PC-3 (cell line): ENCODE measurements around the gene TP53I13. TPM values are rescaled to one million over a fixed set of nuclear protein-coding genes. Genes with fewer than 3 reads are reported as not detected.

Experiments
- ATAC-seq: fragments of 200-7000 bp; cut with Tn5 transposase; 2 replicates; pipeline ENCODE4 v1.9.1; 2020; ENCODE audit warnings: mild to moderate bottlenecking, moderate library complexity
- BruUV-seq: library from RNA; stranded (reverse); fragments of 400-500 nt; replicated peaks from 2 replicates; lab custom pipeline; 2021; lab: Mats Ljungman, UMichigan
- CTCF ChIA-PET: fragments of 300-600 bp; sonication (Branson Sonifier 250); formaldehyde crosslinking; loops from one replicate; lab custom pipeline; 2022; ENCODE audit warnings: antibody characterized with exemption; lab: Charles Lee
- POLR2A ChIA-PET: fragments of 300-600 bp; sonication (Branson Sonifier 250); formaldehyde crosslinking; loops from one replicate; lab custom pipeline; 2022; ENCODE audit warnings: antibody characterized with exemption; ENCODE audit not compliant: unreplicated experiment; lab: Charles Lee
- DNase-seq: peaks from one replicate; pipeline ENCODE4 v3.0.0-alpha.2; 2015
- H2AFZ ChIP-seq: fragments of 300-600 bp; sonication (generic); 2 replicates; pipeline ENCODE4 v1.6.0; 2016; ENCODE audit warnings: antibody characterized with exemption, low read length
- H3F3A ChIP-seq: fragments of 300-600 bp; sonication (generic); one replicate; pipeline ENCODE4 v1.6.0; 2017; ENCODE audit warnings: antibody characterized with exemption, low read length, control low read depth, mild to moderate bottlenecking; ENCODE audit not compliant: unreplicated experiment
- H3K27ac ChIP-seq: fragments of 300-600 bp; sonication (generic); 2 replicates; pipeline ENCODE4 v1.5.1; 2016; ENCODE audit warnings: mild to moderate bottlenecking, low read length
- H3K27me3 ChIP-seq: fragments of 300-600 bp; sonication (generic); 2 replicates; pipeline ENCODE4 v1.6.1; 2016; ENCODE audit warnings: low read length, mixed read lengths
- H3K36me3 ChIP-seq: fragments of 300-600 bp; sonication (generic); 2 replicates; pipeline ENCODE4 v1.6.1; 2016; ENCODE audit warnings: low read depth, mixed run types, low read length, mixed read lengths
- H3K4me1 ChIP-seq: fragments of 300-600 bp; sonication (generic); 2 replicates; pipeline ENCODE4 v1.5.1; 2016; ENCODE audit warnings: low read length; ENCODE audit not compliant: insufficient read depth
- H3K4me2 ChIP-seq: fragments of 300-600 bp; sonication (generic); 2 replicates; pipeline ENCODE4 v1.6.0; 2016; ENCODE audit warnings: low read length
- H3K4me3 ChIP-seq: fragments of 300-600 bp; sonication (generic); 2 replicates; pipeline ENCODE4 v1.5.1; 2016; ENCODE audit warnings: mild to moderate bottlenecking, low read length, mixed read lengths
- H3K79me2 ChIP-seq: fragments of 300-600 bp; sonication (generic); 2 replicates; pipeline ENCODE4 v1.6.1; 2017; ENCODE audit warnings: low read length, mixed read lengths
- H3K9ac ChIP-seq: fragments of 300-600 bp; sonication (generic); 2 replicates; pipeline ENCODE4 v1.6.0; 2016; ENCODE audit warnings: mild to moderate bottlenecking, low read length
- H3K9me2 ChIP-seq: fragments of 300-600 bp; sonication (generic); replicated peaks from 2 replicates; pipeline ENCODE4 v1.6.1; 2016; ENCODE audit warnings: mixed run types, low read length, mixed read lengths
- H3K9me3 ChIP-seq: fragments of 300-600 bp; sonication (generic); 2 replicates; pipeline ENCODE4 v1.6.1; 2016; ENCODE audit warnings: low read length, mixed read lengths
- H4K20me1 ChIP-seq: fragments of 300-600 bp; sonication (generic); 2 replicates; pipeline ENCODE4 v1.6.1; 2016; ENCODE audit warnings: low read length, mixed read lengths
- EZH2 ChIP-seq: fragments of 300-600 bp; sonication (generic); IDR thresholded peaks from one replicate; pipeline ENCODE4 v1.6.1; 2017; ENCODE audit warnings: antibody characterized with exemption, mild to moderate bottlenecking, low read length; ENCODE audit not compliant: unreplicated experiment
- EZH2phosphoT487 ChIP-seq: fragments of 300-600 bp; sonication (generic); IDR thresholded peaks from 2 replicates; pipeline ENCODE4 v1.6.1; 2018; ENCODE audit warnings: mild to moderate bottlenecking, antibody characterized with exemption, low read length, borderline replicate concordance
- intact Hi-C: fragments of 100-400 bp; cut with micrococcal nuclease; formaldehyde crosslinking; loops from 2 replicates; pipeline ENCODE4 v1.9.0; 2023
- total RNA-seq: library from RNA; depleted of rRNA; stranded (reverse); fragments of >200 nt; gene quantifications from 2 replicates; pipeline ENCODE4 v1.2.3, GENCODE V29; 2014
- TF ChIP-seq, protein P1 (sequence below): fragments of 300-600 bp; sonication (generic); conservative IDR thresholded peaks from 2 replicates; pipeline ENCODE4 v1.5.1; 2017; ENCODE audit warnings: antibody characterized with exemption, low read depth, mild to moderate bottlenecking, low read length

TP53I13 gene
- total RNA-seq, 1 experiment from 2014 or later, result 45.0 TPM

DNA sequence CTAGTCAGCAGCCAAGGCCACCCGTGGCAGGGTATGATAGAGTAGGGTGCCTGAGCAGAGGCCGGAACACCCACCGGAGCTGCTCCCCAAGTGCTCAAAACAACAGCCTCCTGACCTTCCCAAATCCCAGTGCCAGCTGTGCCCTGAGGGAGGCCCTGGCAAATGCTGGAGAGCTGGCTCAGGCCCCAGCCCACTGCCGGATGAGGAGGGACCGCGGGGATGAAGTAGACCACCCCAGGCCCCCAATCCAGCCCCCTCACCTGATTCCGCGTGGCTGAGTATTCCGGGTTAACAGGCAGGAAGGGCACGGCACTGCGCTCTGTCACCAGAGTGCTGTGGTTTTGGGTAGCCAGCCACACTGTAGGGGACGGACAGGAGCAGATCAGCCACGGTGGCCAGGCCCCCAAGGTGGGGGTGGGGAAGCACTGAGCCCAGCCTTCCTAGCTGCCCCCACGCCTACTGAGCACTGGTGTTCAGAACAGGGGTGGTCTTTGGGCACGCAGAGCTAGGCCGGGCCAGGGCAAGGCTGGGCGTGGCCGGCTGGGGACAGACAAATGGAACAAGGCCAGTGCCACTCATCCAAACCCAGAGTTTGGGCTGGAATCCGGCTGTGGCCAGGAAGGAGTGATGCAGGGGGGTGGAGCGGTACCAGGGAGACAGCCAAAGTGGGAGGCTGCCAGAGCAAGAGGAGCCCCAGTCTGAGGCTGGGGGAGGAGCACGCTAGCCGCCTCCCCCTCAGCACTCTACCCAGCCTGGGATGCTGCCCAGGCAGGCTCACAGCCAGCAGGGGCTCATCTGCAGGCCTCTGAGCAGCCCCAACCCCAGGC lies 9.1 kb downstream of the TP53I13 start:
- H3K4me3 ChIP-seq, result no peak overlapping the region
- no peaks in the 10 kb centered on the region for H3K4me1 ChIP-seq
- H3K9ac ChIP-seq, result no peak overlapping the region
- ATAC-seq (no peak), DNase-seq (no peak)
- no peaks in the 10 kb centered on the region for H3K27me3 ChIP-seq
- no peak overlapping the region for H2AFZ ChIP-seq
- ChIA-PET CTCF (interaction anchor here (0.7 kb wide), 1 partner anchor 40 kb away, joined by 4 read pairs; no protein-coding TSS in a partner anchor), POLR2A (no interaction called here)
- no peaks in the 10 kb centered on the region for H3K9me2 ChIP-seq
- no peaks in the 10 kb centered on the region for H3K9me3 ChIP-seq
- no peaks in the 10 kb centered on the region for H4K20me1 ChIP-seq
- no peak overlapping the region for H3K27ac ChIP-seq
- TF ChIP-seq EZH2phosphoT487 (no peak), EZH2 (no peak)
- TF ChIP-seq, protein P1, sequence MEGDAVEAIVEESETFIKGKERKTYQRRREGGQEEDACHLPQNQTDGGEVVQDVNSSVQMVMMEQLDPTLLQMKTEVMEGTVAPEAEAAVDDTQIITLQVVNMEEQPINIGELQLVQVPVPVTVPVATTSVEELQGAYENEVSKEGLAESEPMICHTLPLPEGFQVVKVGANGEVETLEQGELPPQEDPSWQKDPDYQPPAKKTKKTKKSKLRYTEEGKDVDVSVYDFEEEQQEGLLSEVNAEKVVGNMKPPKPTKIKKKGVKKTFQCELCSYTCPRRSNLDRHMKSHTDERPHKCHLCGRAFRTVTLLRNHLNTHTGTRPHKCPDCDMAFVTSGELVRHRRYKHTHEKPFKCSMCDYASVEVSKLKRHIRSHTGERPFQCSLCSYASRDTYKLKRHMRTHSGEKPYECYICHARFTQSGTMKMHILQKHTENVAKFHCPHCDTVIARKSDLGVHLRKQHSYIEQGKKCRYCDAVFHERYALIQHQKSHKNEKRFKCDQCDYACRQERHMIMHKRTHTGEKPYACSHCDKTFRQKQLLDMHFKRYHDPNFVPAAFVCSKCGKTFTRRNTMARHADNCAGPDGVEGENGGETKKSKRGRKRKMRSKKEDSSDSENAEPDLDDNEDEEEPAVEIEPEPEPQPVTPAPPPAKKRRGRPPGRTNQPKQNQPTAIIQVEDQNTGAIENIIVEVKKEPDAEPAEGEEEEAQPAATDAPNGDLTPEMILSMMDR, result no peak
- no peaks in the 10 kb centered on the region for H3K79me2 ChIP-seq
- no TSS peak for BruUV-seq
- intact Hi-C loops, result no loop called here
- no peaks in the 10 kb centered on the region for H3F3A ChIP-seq
- no peaks in the 10 kb centered on the region for H3K36me3 ChIP-seq
- no peak overlapping the region for H3K4me2 ChIP-seq

DNA sequence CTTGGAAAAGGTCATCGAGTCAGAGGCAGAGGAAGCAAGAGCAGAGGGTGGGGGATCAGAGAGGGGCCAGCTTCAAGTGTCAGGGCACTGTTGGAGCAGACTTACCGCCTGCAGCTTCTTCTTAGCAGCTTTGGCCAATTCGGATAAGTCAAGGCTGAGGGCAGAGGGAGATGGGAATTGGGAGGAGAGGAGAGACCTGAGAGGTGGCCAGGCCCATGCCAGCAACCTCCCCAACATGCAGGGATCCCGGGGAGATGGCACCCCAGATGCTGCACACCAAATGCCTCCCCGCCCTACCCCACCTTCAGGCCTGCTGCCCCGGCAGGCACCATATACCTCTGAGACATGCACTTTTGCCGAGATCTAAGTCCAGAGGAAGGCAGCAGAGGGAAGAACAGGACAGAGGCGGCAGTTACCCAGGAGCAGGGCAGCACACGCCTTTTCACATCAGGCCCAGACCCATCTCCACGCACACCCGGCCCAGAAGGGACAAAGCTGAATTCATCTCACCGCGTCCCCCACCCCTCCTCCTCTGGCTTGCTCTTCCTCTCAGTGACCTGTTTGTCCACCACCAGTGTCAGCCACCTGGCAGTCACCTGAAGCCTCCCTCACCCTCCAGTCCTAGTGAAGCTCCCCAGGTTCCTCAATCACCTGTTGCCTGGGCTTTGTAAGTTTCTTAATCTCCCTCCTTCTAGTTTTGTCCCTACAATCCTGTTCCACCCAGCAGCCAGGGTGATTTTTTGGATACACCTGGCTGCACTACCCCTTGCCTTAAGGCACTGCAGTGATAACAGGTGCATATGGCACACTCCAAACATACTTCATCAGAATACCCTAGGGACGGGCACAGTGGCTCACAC lies 10.4 kb downstream of the TP53I13 start:
- POLR2A ChIA-PET, result no interaction called here
- Histone ChIP-seq H3K9ac (no peak overlapping the region), H3K4me2 (no peak overlapping the region), H4K20me1 (no peaks in the 10 kb centered on the region), H3K27me3 (no peaks in the 10 kb centered on the region), H3K36me3 (no peaks in the 10 kb centered on the region), H3K79me2 (no peaks in the 10 kb centered on the region), H3K9me2 (no peaks in the 10 kb centered on the region), H3K4me1 (no peaks in the 10 kb centered on the region), H2AFZ (no peak overlapping the region), H3K9me3 (no peaks in the 10 kb centered on the region), H3K4me3 (no peak overlapping the region), H3K27ac (no peak overlapping the region), H3F3A (no peaks in the 10 kb centered on the region)
- CTCF ChIA-PET, result interaction anchor here (1.0 kb wide), 1 partner anchor 12 kb away, joined by 4 read pairs; no protein-coding TSS in a partner anchor
- ATAC-seq, result no peak
- TF ChIP-seq EZH2phosphoT487 (no peak), EZH2 (no peak)
- TF ChIP-seq, protein P1, result no peak
- intact Hi-C loops, result no loop called here
- BruUV-seq, result no TSS peak
- no peak for DNase-seq
